ENCODE measurements around the gene MSMP. TPM values are rescaled to one million over a fixed set of nuclear protein-coding genes. Genes with fewer than 3 reads are reported as not detected.

MSMP gene
- total and polyA plus RNA-seq, 9 of the 15 experiments (the other 6 are each of a cell fraction or from before 2014, with no cell fraction given), result 0.60 TPM; not detected in 8

GRCh38 chr9:35749515-35750255, 4.4 kb downstream of the MSMP start (continued):
- TF ChIP-seq ZNF449 (CRISPR knock-in tag; IDR thresholded peaks at IDR 0.05), result no peak
- TF ChIP-seq KDM2B (CRISPR knock-in tag; IDR thresholded peaks at IDR 0.05), result no peak
- TF ChIP-seq CHD1 (IDR thresholded peaks at IDR 0.05; ENCODE audit: low read length), result peak; percentile 57
- TF ChIP-seq, protein P1, sequence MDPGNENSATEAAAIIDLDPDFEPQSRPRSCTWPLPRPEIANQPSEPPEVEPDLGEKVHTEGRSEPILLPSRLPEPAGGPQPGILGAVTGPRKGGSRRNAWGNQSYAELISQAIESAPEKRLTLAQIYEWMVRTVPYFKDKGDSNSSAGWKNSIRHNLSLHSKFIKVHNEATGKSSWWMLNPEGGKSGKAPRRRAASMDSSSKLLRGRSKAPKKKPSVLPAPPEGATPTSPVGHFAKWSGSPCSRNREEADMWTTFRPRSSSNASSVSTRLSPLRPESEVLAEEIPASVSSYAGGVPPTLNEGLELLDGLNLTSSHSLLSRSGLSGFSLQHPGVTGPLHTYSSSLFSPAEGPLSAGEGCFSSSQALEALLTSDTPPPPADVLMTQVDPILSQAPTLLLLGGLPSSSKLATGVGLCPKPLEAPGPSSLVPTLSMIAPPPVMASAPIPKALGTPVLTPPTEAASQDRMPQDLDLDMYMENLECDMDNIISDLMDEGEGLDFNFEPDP (CRISPR knock-in tag; IDR thresholded peaks at IDR 0.05), result no peak
- TF ChIP-seq ZNF12 (CRISPR knock-in tag; IDR thresholded peaks at IDR 0.05), result no peak
- TF ChIP-seq CTBP1 (IDR thresholded peaks at IDR 0.05; ENCODE audit: borderline replicate concordance), result peak; percentile 32
- TF ChIP-seq SNIP1 (IDR thresholded peaks at IDR 0.05; ENCODE audit: low read depth), result no peak
- TF ChIP-seq, protein P2, sequence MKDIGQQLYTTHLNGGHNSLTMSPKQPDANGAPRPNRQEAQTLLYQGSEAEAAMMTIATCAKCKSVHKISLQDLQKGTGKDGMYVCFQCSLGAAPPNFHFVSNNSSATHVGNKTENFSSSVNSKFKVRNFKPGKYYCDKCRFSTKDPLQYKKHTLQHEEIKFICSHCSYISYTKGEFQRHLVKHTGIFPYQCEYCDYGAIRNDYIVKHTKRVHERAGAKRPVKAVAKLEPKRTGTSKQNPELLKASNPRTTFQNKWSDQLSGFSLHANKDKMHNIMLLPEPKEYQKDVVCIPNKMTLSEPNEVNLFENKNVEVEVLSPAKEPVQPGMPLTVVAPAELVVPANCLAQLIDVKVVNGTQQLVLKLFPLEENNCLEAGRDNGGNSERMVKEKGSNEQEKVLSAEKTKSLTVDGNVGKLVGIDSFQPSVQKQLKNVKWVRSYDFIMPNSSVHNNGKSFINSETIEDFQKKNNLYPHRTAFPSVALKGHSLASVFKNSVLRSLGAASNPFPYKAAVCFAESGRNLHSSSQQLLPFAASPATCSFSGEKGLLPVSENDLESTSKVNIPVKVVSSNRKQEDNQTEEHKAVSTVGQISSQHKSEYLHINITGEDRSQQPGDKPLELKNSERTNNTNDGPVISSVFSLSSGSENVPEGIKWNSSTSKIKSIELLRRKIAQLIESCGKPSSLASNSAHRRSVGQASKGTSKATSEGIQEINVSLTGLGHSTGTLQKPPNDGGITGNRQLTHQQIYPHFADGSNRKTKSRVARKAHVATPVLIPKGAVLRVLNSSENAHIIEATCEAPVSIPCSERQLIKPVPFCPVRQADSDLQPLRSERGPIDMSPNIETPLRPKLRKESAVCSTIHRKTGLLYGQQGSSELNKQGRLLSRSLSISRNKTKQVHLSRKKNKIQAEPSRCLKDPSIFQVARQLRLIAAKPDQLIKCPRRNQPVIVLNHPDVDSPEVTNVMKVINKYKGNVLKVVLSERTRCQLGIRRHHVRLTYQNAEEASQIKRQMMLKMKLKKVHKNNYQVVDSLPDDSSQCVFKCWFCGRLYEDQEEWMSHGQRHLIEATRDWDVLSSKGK (CRISPR knock-in tag; IDR thresholded peaks at IDR 0.05), result no peak
- TF ChIP-seq MIER1 (IDR thresholded peaks at IDR 0.05; ENCODE audit: low read depth), result no peak
- no peak for TF ChIP-seq STAT5B (CRISPR knock-in tag; IDR thresholded peaks at IDR 0.05)
- no peak for TF ChIP-seq ZNF263 (CRISPR knock-in tag; IDR thresholded peaks at IDR 0.05; ENCODE audit: borderline replicate concordance)
- TF ChIP-seq NFYB (IDR thresholded peaks at IDR 0.05; ENCODE audit: extremely low read depth, insufficient read length), result no peak
- no peak for TF ChIP-seq NR2F6 (CRISPR knock-in tag; IDR thresholded peaks at IDR 0.05)
- TF ChIP-seq ZNF354B (CRISPR knock-in tag; IDR thresholded peaks at IDR 0.05), result no peak
- 0 out of 2 replicates have a peak, but pooled peaks have one; percentile 36 for TF ChIP-seq ZEB2 (IDR thresholded peaks at IDR 0.05)
- TF ChIP-seq RNF2 (IDR thresholded peaks at IDR 0.05), result no peak
- no peak for TF ChIP-seq NCOA4 (IDR thresholded peaks at IDR 0.05; ENCODE audit: partially characterized antibody)
- no peak for TF ChIP-seq THRAP3 (IDR thresholded peaks at IDR 0.05; ENCODE audit: borderline replicate concordance)

All from K562 (cell line).